ENCODE data around the gene ADAP1. TPM values are rescaled to one million over a fixed set of nuclear protein-coding genes. Genes with fewer than 3 reads are reported as not detected.

ADAP1 gene
- total and polyA plus RNA-seq, 8 donors = 2.2 to 169 (median 22.6) TPM

DNA sequence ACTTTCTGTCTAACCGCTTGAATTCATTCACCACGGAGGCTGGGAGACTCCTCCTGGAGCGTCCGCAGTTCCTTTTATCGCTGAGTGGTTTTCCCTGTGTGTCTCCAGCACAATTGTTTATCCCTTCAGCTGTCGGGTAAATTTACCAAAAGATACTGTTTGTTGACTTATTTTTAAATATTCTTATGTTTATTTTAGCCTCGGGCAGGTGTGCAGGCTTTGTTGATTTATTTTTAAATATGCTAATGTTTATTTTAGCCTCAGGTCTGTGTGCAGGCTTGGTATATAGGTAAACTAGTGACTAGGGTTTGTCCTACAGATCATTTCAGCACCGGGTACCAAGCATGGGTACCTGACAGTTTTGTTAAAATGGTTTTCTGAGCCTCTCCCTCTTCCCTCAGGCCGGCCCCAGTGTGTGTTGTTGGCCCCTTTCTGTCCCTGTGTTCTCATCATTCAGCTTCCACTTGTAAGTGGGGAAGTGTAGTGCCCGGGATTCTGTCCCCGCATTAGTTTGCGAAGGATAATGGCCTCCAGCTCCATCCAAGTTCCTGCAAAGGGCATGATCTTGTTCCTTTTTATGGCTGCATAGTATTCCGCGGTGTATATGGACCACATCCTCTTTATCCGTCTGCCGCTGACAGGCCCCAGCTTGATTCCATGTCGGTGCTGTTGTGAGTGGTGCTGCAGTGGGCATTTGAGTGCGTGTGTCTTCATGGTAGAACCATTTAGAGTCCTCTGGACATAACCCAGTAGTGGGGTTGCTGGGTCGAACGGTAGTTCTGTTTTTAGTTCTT is 72.8 kb downstream of the ADAP1 start:
- Histone ChIP-seq H3K4me3 (no peak overlapping the region), H3K36me3 (peaks cover 6 to 20% (median 9%) of the 10 kb centered on the region in 4 donors), H3K9me3 (no peaks in the 10 kb centered on the region), H3K4me1 (peaks cover 61 to 93% (median 91%) of the 10 kb centered on the region in 4 donors), H3K27ac (peak overlapping the region in 1 of 5 donors; percentile 56), H3K27me3 (no peaks in the 10 kb centered on the region)
- WGBS, 5 donors = 79 to 85% (median 80%) methylated on average over 20 of the region's 20 CpGs
- intact Hi-C loops (cut with DNase I; ENCODE audit: low total_unique reads) = no loop called here
- DNase-seq = no peak
- TF ChIP-seq POLR2AphosphoS5 (IDR thresholded peaks at IDR 0.05) (no peak), EP300 (IDR thresholded peaks at IDR 0.05) (no peak), CTCF (IDR thresholded peaks at IDR 0.05) (no peak), POLR2A (IDR thresholded peaks at IDR 0.05) (no peak)

DNA sequence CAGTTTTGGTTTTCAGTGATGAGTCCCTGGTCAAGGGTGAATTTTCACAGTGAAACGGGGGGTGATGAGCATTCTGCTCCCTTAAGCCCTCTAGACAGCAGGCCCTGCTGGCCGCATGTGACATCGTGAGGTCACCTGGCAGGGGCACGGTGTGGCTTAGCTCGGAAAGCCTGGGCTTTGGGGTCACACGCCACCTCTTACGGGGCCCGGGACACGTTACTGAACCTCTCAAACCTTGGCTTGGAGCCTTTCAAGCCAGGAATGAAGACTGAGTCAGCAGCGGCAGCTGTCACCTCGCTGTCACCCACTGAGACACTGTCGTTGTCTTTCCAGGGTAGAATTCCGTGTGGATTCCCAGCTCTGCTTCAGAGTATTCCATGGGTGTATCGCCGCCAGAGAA is 74.0 kb downstream of the ADAP1 start:
- H3K27ac ChIP-seq = peak overlapping the region in 2 of 5 donors; percentile 94 to 95

DNA sequence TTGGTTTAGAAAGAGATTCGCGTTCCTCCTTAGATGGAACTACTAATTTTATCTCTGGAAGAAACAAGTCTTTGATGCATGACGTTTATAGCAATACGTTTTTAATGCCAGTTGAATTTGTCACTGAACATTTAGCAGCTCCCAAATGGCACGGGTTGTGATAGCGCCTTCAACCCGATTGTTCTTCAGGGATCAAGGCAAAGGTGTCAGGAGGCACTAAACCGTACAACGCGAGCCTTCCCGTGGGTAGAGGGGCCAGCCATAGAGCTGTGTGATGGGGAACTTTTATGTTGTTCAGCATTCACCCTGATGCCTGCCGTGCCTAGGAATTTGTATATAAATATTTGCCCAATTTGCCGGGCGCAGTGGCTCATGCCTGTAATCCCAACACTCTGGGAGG is 74.8 kb downstream of the ADAP1 start:
- H3K9me3 ChIP-seq = no peaks in the 10 kb centered on the region
- H3K27ac ChIP-seq = peak overlapping the region in 2 of 5 donors; percentile 94 to 95
- H3K36me3 ChIP-seq = peaks cover 0 to 12% (median 0%) of the 10 kb centered on the region in 4 donors
- TF ChIP-seq EP300 (IDR thresholded peaks at IDR 0.05) = no peak
- TF ChIP-seq CTCF (IDR thresholded peaks at IDR 0.05) = no peak
- TF ChIP-seq POLR2AphosphoS5 (IDR thresholded peaks at IDR 0.05) = no peak
- TF ChIP-seq POLR2A (IDR thresholded peaks at IDR 0.05) = no peak
- DNase-seq = no peak
- 67 to 80% (median 70%) methylated on average over 14 of the region's 14 CpGs for WGBS, 5 donors
- no peak overlapping the region for H3K4me3 ChIP-seq
- intact Hi-C loops (cut with DNase I; ENCODE audit: low total_unique reads) = no loop called here
- no peaks in the 10 kb centered on the region for H3K27me3 ChIP-seq
- peaks cover 51 to 87% (median 83%) of the 10 kb centered on the region in 4 donors for H3K4me1 ChIP-seq

More for the DNA sequence above, 74.0 kb downstream of the ADAP1 start:
- intact Hi-C loops (cut with DNase I; ENCODE audit: low total_unique reads) = no loop called here
- no peaks in the 10 kb centered on the region for H3K27me3 ChIP-seq
- TF ChIP-seq POLR2A (IDR thresholded peaks at IDR 0.05) (no peak), CTCF (IDR thresholded peaks at IDR 0.05) (no peak), EP300 (IDR thresholded peaks at IDR 0.05) (no peak), POLR2AphosphoS5 (IDR thresholded peaks at IDR 0.05) (no peak)
- H3K36me3 ChIP-seq = peaks cover 0 to 12% (median 0%) of the 10 kb centered on the region in 4 donors
- 77 to 86% (median 83%) methylated on average over 14 to 15 of the region's 15 CpGs for WGBS, 5 donors
- H3K9me3 ChIP-seq = no peaks in the 10 kb centered on the region
- no peak overlapping the region for H3K4me3 ChIP-seq
- peaks cover 56 to 87% (median 85%) of the 10 kb centered on the region in 4 donors for H3K4me1 ChIP-seq
- DNase-seq = no peak

- H3K4me1 ChIP-seq = peaks cover 46 to 87% (median 80%) of the 10 kb centered on the region in 4 donors
- no peaks in the 10 kb centered on the region for H3K27me3 ChIP-seq
- DNase-seq = peak in 1 of 2 donors; percentile 84
- intact Hi-C loops (cut with DNase I; ENCODE audit: low total_unique reads) = no loop called here
- TF ChIP-seq CTCF (IDR thresholded peaks at IDR 0.05) = no peak
- peak in 1 of 3 donors; percentile 48 for TF ChIP-seq POLR2AphosphoS5 (IDR thresholded peaks at IDR 0.05)
- no peak for TF ChIP-seq POLR2A (IDR thresholded peaks at IDR 0.05)
- TF ChIP-seq EP300 (IDR thresholded peaks at IDR 0.05) = no peak
- H3K4me3 ChIP-seq = no peak overlapping the region
- 34 to 67% (median 44%) methylated on average over 6 to 15 of the region's 15 CpGs for WGBS, 5 donors
- H3K27ac ChIP-seq = peak overlapping the region; percentile 51 to 95 (median 94)
- H3K9me3 ChIP-seq = no peaks in the 10 kb centered on the region
- peaks cover 0 to 12% (median under 1%) of the 10 kb centered on the region in 4 donors for H3K36me3 ChIP-seq
These were observed 75.4 kb downstream of the ADAP1 start for GRCh38 chr7:879093-879492.
